PC-3 (cell line): Measurements from ENCODE around the gene RASL10A. TPM values are rescaled to one million over a fixed set of nuclear protein-coding genes. Genes with fewer than 3 reads are reported as not detected.
A peak's percentile ranks its signal among the peaks of the same experiment; 100 is the strongest.

Source experiments
- ATAC-seq: fragments of 200-7000 bp; cut with Tn5 transposase; 2 replicates; pipeline ENCODE4 v1.9.1; 2020; ENCODE audit warnings: mild to moderate bottlenecking, moderate library complexity
- BruUV-seq: library from RNA; stranded (reverse); fragments of 400-500 nt; replicated peaks from 2 replicates; lab custom pipeline; 2021; lab: Mats Ljungman, UMichigan
- CTCF ChIA-PET: fragments of 300-600 bp; sonication (Branson Sonifier 250); formaldehyde crosslinking; loops from one replicate; lab custom pipeline; 2022; ENCODE audit warnings: antibody characterized with exemption; lab: Charles Lee
- POLR2A ChIA-PET: fragments of 300-600 bp; sonication (Branson Sonifier 250); formaldehyde crosslinking; loops from one replicate; lab custom pipeline; 2022; ENCODE audit warnings: antibody characterized with exemption; ENCODE audit not compliant: unreplicated experiment; lab: Charles Lee
- DNase-seq: peaks from one replicate; pipeline ENCODE4 v3.0.0-alpha.2; 2015
- H2AFZ ChIP-seq: fragments of 300-600 bp; sonication (generic); 2 replicates; pipeline ENCODE4 v1.6.0; 2016; ENCODE audit warnings: antibody characterized with exemption, low read length
- H3F3A ChIP-seq: fragments of 300-600 bp; sonication (generic); one replicate; pipeline ENCODE4 v1.6.0; 2017; ENCODE audit warnings: antibody characterized with exemption, low read length, control low read depth, mild to moderate bottlenecking; ENCODE audit not compliant: unreplicated experiment
- H3K27ac ChIP-seq: fragments of 300-600 bp; sonication (generic); 2 replicates; pipeline ENCODE4 v1.5.1; 2016; ENCODE audit warnings: mild to moderate bottlenecking, low read length
- H3K27me3 ChIP-seq: fragments of 300-600 bp; sonication (generic); 2 replicates; pipeline ENCODE4 v1.6.1; 2016; ENCODE audit warnings: low read length, mixed read lengths
- H3K36me3 ChIP-seq: fragments of 300-600 bp; sonication (generic); 2 replicates; pipeline ENCODE4 v1.6.1; 2016; ENCODE audit warnings: low read depth, mixed run types, low read length, mixed read lengths
- H3K4me1 ChIP-seq: fragments of 300-600 bp; sonication (generic); 2 replicates; pipeline ENCODE4 v1.5.1; 2016; ENCODE audit warnings: low read length; ENCODE audit not compliant: insufficient read depth
- H3K4me2 ChIP-seq: fragments of 300-600 bp; sonication (generic); 2 replicates; pipeline ENCODE4 v1.6.0; 2016; ENCODE audit warnings: low read length
- H3K4me3 ChIP-seq: fragments of 300-600 bp; sonication (generic); 2 replicates; pipeline ENCODE4 v1.5.1; 2016; ENCODE audit warnings: mild to moderate bottlenecking, low read length, mixed read lengths
- H3K79me2 ChIP-seq: fragments of 300-600 bp; sonication (generic); 2 replicates; pipeline ENCODE4 v1.6.1; 2017; ENCODE audit warnings: low read length, mixed read lengths
- H3K9ac ChIP-seq: fragments of 300-600 bp; sonication (generic); 2 replicates; pipeline ENCODE4 v1.6.0; 2016; ENCODE audit warnings: mild to moderate bottlenecking, low read length
- H3K9me2 ChIP-seq: fragments of 300-600 bp; sonication (generic); replicated peaks from 2 replicates; pipeline ENCODE4 v1.6.1; 2016; ENCODE audit warnings: mixed run types, low read length, mixed read lengths
- H3K9me3 ChIP-seq: fragments of 300-600 bp; sonication (generic); 2 replicates; pipeline ENCODE4 v1.6.1; 2016; ENCODE audit warnings: low read length, mixed read lengths
- H4K20me1 ChIP-seq: fragments of 300-600 bp; sonication (generic); 2 replicates; pipeline ENCODE4 v1.6.1; 2016; ENCODE audit warnings: low read length, mixed read lengths
- EZH2 ChIP-seq: fragments of 300-600 bp; sonication (generic); IDR thresholded peaks from one replicate; pipeline ENCODE4 v1.6.1; 2017; ENCODE audit warnings: antibody characterized with exemption, mild to moderate bottlenecking, low read length; ENCODE audit not compliant: unreplicated experiment
- EZH2phosphoT487 ChIP-seq: fragments of 300-600 bp; sonication (generic); IDR thresholded peaks from 2 replicates; pipeline ENCODE4 v1.6.1; 2018; ENCODE audit warnings: mild to moderate bottlenecking, antibody characterized with exemption, low read length, borderline replicate concordance
- intact Hi-C: fragments of 100-400 bp; cut with micrococcal nuclease; formaldehyde crosslinking; loops from 2 replicates; pipeline ENCODE4 v1.9.0; 2023
- total RNA-seq: library from RNA; depleted of rRNA; stranded (reverse); fragments of >200 nt; gene quantifications from 2 replicates; pipeline ENCODE4 v1.2.3, GENCODE V29; 2014
- TF ChIP-seq, protein P1 (sequence below): fragments of 300-600 bp; sonication (generic); conservative IDR thresholded peaks from 2 replicates; pipeline ENCODE4 v1.5.1; 2017; ENCODE audit warnings: antibody characterized with exemption, low read depth, mild to moderate bottlenecking, low read length

RASL10A gene
- total RNA-seq, 1 experiment from 2014 or later: not detected

DNA sequence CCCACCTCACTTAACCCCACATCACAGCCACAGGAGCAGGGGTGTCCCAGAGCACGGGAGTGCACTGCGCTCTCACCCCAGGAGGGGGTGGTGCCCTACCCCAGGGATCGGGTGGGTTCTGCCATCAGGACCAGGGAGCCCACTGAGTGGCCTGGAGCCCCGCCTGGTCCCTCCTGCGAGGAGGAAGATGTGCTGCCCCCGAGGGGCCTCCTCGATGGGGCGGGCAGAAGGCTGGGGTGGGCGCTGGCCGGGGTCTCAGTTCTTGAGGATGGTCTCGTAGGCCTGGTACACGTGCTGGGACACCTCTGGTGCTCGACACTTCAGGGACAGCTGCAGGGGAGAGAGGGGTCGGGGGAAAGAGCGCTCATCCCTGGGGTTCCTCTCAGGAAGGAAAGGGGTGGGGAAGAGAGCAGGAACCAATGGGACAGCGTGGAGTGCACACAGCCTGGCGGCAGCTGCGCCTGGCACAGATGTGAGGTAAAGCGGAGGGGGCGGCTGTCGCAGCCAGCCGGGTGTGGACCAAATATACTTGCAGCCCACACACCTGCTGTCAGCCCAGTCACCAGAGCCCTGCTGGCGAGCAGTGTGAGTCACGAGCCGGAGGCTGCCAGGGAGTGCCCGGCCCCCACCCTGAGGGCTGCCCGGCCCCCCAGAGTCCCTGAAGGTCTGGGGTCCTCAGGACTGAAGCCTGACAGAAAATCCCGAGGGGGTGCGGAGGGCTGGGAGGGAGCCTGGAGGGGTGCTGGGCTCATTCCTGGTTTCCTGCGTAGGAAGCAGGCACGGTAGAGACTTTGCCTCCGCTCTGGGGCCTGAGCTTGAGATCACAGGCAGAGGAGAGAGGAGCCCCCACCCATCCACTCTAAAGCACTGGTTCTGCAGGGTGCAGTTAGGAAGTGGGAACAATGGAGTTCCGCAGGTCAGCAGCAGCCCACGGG is 13.3 kb upstream of the RASL10A start:
- H3K36me3 ChIP-seq: 0 out of 2 replicates have a peak, but pooled peaks cover 5% of the 10 kb centered on the region
- CTCF ChIA-PET: no interaction called here

DNA sequence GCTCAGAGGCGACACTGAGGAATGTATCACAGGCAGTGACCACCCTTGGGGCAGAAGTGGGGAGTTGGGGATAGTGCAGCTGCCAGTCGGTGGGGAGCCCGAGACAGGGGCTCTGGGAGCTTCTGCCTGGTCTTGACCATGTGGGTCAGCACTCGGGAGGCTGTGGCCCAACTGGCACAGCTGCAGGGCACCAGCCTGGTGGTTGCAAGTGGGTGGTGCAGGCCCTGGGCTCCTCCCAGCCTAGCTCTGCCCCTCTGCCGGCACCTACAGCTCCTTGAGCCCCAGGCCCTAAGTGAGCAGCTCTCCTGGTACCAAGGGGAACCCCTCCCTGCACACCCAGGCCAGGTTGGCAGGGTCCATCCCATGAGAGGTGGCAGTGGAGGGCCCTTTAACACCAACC is 12.6 kb upstream of the RASL10A start:
- TSS peak; percentile 53 for BruUV-seq
- H3K9me2 ChIP-seq: no peaks in the 10 kb centered on the region
- ATAC-seq: no peak
- POLR2A ChIA-PET: interaction anchor here (0.5 kb wide), 1 partner anchor 986 kb away, joined by 31 read pairs; no protein-coding TSS in a partner anchor
- no peak overlapping the region for H2AFZ ChIP-seq
- H3K79me2 ChIP-seq: no peaks in the 10 kb centered on the region
- H3K27me3 ChIP-seq: no peaks in the 10 kb centered on the region
- intact Hi-C loops: no loop called here
- H3K4me2 ChIP-seq: no peak overlapping the region
- TF ChIP-seq, protein P1, sequence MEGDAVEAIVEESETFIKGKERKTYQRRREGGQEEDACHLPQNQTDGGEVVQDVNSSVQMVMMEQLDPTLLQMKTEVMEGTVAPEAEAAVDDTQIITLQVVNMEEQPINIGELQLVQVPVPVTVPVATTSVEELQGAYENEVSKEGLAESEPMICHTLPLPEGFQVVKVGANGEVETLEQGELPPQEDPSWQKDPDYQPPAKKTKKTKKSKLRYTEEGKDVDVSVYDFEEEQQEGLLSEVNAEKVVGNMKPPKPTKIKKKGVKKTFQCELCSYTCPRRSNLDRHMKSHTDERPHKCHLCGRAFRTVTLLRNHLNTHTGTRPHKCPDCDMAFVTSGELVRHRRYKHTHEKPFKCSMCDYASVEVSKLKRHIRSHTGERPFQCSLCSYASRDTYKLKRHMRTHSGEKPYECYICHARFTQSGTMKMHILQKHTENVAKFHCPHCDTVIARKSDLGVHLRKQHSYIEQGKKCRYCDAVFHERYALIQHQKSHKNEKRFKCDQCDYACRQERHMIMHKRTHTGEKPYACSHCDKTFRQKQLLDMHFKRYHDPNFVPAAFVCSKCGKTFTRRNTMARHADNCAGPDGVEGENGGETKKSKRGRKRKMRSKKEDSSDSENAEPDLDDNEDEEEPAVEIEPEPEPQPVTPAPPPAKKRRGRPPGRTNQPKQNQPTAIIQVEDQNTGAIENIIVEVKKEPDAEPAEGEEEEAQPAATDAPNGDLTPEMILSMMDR: no peak
- TF ChIP-seq EZH2phosphoT487 (no peak), EZH2 (no peak)
- no peak overlapping the region for H3K9ac ChIP-seq
- H3F3A ChIP-seq: no peaks in the 10 kb centered on the region
- H3K4me1 ChIP-seq: no peaks in the 10 kb centered on the region
- CTCF ChIA-PET: no interaction called here
- no peak for DNase-seq
- H3K4me3 ChIP-seq: no peak overlapping the region
- H3K9me3 ChIP-seq: no peaks in the 10 kb centered on the region
- H4K20me1 ChIP-seq: no peaks in the 10 kb centered on the region
- no peak overlapping the region for H3K27ac ChIP-seq
- H3K36me3 ChIP-seq: 0 out of 2 replicates have a peak, but pooled peaks cover 5% of the 10 kb centered on the region

More for the DNA sequence above, 13.3 kb upstream of the RASL10A start:
- ATAC-seq: peak; percentile 77
- no peaks in the 10 kb centered on the region for H3K27me3 ChIP-seq
- no peak overlapping the region for H3K4me2 ChIP-seq
- H3F3A ChIP-seq: no peaks in the 10 kb centered on the region
- no peaks in the 10 kb centered on the region for H4K20me1 ChIP-seq
- no peak overlapping the region for H3K9ac ChIP-seq
- no peaks in the 10 kb centered on the region for H3K9me3 ChIP-seq
- TF ChIP-seq, protein P1: no peak
- TF ChIP-seq EZH2phosphoT487 (no peak), EZH2 (no peak)
- BruUV-seq: no TSS peak
- no peak overlapping the region for H2AFZ ChIP-seq
- H3K4me3 ChIP-seq: no peak overlapping the region
- intact Hi-C loops: no loop called here
- no peaks in the 10 kb centered on the region for H3K4me1 ChIP-seq
- DNase-seq: no peak
- POLR2A ChIA-PET: no interaction called here
- H3K9me2 ChIP-seq: no peaks in the 10 kb centered on the region
- no peaks in the 10 kb centered on the region for H3K79me2 ChIP-seq
- H3K27ac ChIP-seq: no peak overlapping the region
